Measurements from ENCODE around the gene GSK3B.
"Not testable (repeated sequence)": the region's sequence is repeated elsewhere in the genome, so short reads cannot be mapped to it uniquely, and the experiment has no call there.

The GSK3B gene

GRCh38 chr3:120067083-120067482 lies 27.2 kb downstream of the GSK3B start:
- no peak overlapping the region for H3K27ac ChIP-seq
- TF ChIP-seq CTCF (conservative IDR thresholded peaks at IDR 0.05): no peak

DNA sequence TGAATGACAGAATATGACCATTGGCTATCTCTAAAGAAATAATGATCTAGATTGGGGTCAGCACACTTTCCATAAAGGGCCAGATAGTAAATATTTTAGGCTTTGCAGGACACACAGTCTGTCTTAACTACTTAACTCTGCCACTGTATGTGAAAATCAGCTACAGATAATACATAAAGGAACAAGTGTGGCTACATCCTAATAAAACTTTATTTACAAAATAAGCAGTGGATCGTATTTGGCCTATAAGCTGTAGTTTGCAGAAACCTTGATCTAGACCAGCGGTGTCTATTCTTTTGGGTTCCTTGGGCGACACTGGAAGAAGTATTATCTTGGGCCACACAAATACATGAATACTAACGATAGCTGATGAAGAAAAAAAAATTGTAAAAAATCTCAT lies 27.6 kb downstream of the GSK3B start:
- TF ChIP-seq CTCF (conservative IDR thresholded peaks at IDR 0.05): no peak

DNA sequence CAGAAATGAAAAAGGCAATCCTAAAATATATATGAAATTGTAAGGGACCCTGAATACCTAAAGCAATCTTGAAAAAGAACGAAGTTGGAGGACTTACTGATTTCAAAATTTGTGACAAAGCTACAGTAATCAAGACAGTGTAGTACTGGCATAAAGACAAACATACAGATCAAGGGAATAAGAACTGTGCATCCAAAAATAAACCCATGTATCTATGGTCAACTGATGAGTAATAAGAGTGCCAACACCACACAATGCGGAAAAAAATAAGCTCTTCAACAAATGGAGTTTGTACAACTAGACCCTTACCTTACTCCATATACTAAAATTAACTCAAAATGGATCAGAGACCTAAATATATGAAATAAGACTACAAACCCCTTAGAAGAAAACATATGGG lies 29.6 kb downstream of the GSK3B start:
- no peak overlapping the region for H3K27ac ChIP-seq
- TF ChIP-seq CTCF (conservative IDR thresholded peaks at IDR 0.05): no peak

More for the DNA sequence above, 27.6 kb downstream of the GSK3B start:
- no peak overlapping the region for H3K27ac ChIP-seq

GRCh38 chr3:120062474-120062873 lies 31.8 kb downstream of the GSK3B start:
- no peak for TF ChIP-seq CTCF (conservative IDR thresholded peaks at IDR 0.05)
- no peak overlapping the region for H3K27ac ChIP-seq

- TF ChIP-seq CTCF (conservative IDR thresholded peaks at IDR 0.05): no peak
- no peak overlapping the region for H3K27ac ChIP-seq
Observed at GRCh38 chr3:120059081-120059864, 35.0 kb downstream of the GSK3B start.

DNA sequence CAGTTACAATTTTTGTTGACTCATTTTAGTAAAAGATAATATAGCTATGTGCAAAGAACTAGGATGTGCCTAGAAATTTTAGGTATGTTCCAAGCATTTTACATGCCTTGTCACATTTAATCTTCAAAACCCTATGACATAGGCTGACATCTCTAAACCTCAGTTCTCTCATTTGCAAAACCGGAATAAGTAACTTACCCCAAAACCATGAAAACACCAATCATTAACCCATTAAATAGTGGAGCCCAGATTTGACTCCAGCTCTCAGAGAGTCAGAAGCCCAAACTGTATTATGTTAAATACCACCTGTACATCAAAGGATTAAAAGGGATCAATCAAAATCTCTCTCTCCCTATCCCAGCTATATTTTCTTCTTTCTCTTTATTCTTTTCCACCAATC lies 36.6 kb downstream of the GSK3B start:
- no peak for TF ChIP-seq CTCF (conservative IDR thresholded peaks at IDR 0.05)
- H3K27ac ChIP-seq: no peak overlapping the region

GRCh38 chr3:120057029-120057428 lies 37.2 kb downstream of the GSK3B start:
- no peak for TF ChIP-seq CTCF (conservative IDR thresholded peaks at IDR 0.05)
- no peak overlapping the region for H3K27ac ChIP-seq

- H3K27ac ChIP-seq: not testable (repeated sequence)
Observed at GRCh38 chr3:120053647-120054046, 40.6 kb downstream of the GSK3B start.

Data from VCaP (cell line).